K562 (cell line): ENCODE measurements around the gene HMCN2. TPM values are rescaled to one million over a fixed set of nuclear protein-coding genes. Genes with fewer than 3 reads are reported as not detected.
A peak's percentile ranks its signal among the peaks of the same experiment; 100 is the strongest.

Experiments
- ATAC-seq: fragments of 200-7000 bp; cut with Tn5 transposase; 3 replicates; pipeline ENCODE4 v1.9.1; 2020; ENCODE audit warnings: moderate library complexity
- BruUV-seq: library from RNA; stranded (reverse); fragments of 400-500 nt; replicated peaks from 2 replicates; lab custom pipeline; 2021; lab: Mats Ljungman, UMichigan
- CTCF ChIA-PET: fragments of 300-600 bp; formaldehyde crosslinking; extraction: SDS; loops from one replicate; lab custom pipeline; 2021; ENCODE audit warnings: low intra/inter-chr PET ratio; lab: Yijun Ruan, JAX
- POLR2A ChIA-PET: fragments of 300-600, 350-650 bp; sonication (Branson Sonifier 250); formaldehyde crosslinking; extraction: SDS; loops from one replicate; lab custom pipeline; 2021; ENCODE audit warnings: antibody characterized with exemption, inconsistent platforms; lab: Yijun Ruan, JAX
- DNase-seq, 4 experiments: peaks; one replicate each; pipeline versions ENCODE4 v3.0.0 to v3.0.0-alpha.2; 2011 to 2018; ENCODE audit warnings: low spot score in 3 of 4, mixed read lengths in 3 of 4; ENCODE audit errors: extremely low read depth in 1 of 4
- FAIRE-seq: peaks from 2 replicates; lab custom pipeline; 2011; peaks lifted over from hg19 to GRCh38; lab: Jason Lieb, UNC
- H2AFZ ChIP-seq: 2 replicates; pipeline ENCODE4 v1.6.0; 2011; ENCODE audit warnings: low read depth, low read length, control low read depth, inconsistent platforms
- H3K27ac ChIP-seq: fragments of 200-600 bp; 3 replicates; pipeline ENCODE4 v1.8.0; 2011; ENCODE audit warnings: low read depth, mild to moderate bottlenecking, control low read depth, inconsistent platforms, low read length, moderate library complexity, mixed read lengths; ENCODE audit errors: extremely low read depth
- H3K27me3 ChIP-seq, 2 experiments: fragments of 300-600 bp in 1 of 2; 2 replicates in 1 of 2; 3 replicates in 1 of 2; pipeline versions ENCODE4 v1.6.0 to v1.8.0; 2011; ENCODE audit warnings: inconsistent platforms in 2 of 2, low read length in 2 of 2, mild to moderate bottlenecking in 1 of 2, mixed read lengths in 1 of 2, moderate library complexity in 1 of 2; ENCODE audit not compliant: control insufficient read depth in 2 of 2, insufficient read depth in 2 of 2
- H3K36me3 ChIP-seq: fragments of 300-600 bp; 3 replicates; pipeline ENCODE4 v1.8.0; 2011; ENCODE audit warnings: mild to moderate bottlenecking, low read length, inconsistent platforms; ENCODE audit not compliant: control insufficient read depth, insufficient read depth
- H3K4me1 ChIP-seq, 2 experiments: fragments of 200-600 bp in 1 of 2; replicated peaks in 1 of 2; 2 replicates in 1 of 2; 3 replicates in 1 of 2; pipeline versions ENCODE4 v1.5.1 to v1.8.0; 2011; ENCODE audit warnings: inconsistent platforms in 2 of 2, low read length in 2 of 2, mild to moderate bottlenecking in 1 of 2, mixed read lengths in 1 of 2, moderate library complexity in 1 of 2; ENCODE audit not compliant: control insufficient read depth in 2 of 2, insufficient read depth in 2 of 2
- H3K4me2 ChIP-seq: 2 replicates; pipeline ENCODE4 v1.6.1; 2011; ENCODE audit warnings: low read length, control low read depth, inconsistent platforms, mixed read lengths; ENCODE audit not compliant: insufficient read depth
- H3K4me3 ChIP-seq: fragments of 200-600 bp; sonication (generic), shearing (Covaris generic); 2 replicates; pipeline ENCODE4 v1.5.1; 2016; ENCODE audit warnings: control low read depth, inconsistent platforms
- H3K79me2 ChIP-seq: fragments of 200-600 bp; 3 replicates; pipeline ENCODE4 v1.8.0; 2011; ENCODE audit warnings: low read length, inconsistent platforms; ENCODE audit not compliant: control insufficient read depth, insufficient read depth
- H3K9ac ChIP-seq, 2 experiments: 2 replicates each; pipeline versions ENCODE4 v1.6.0 to v1.6.1; 2011; ENCODE audit warnings: low read depth in 2 of 2, low read length in 2 of 2, control low read depth in 1 of 2, inconsistent platforms in 1 of 2, mild to moderate bottlenecking in 1 of 2, mixed read lengths in 1 of 2; ENCODE audit not compliant: insufficient read depth in 1 of 2
- H3K9me1 ChIP-seq: one replicate; pipeline ENCODE4 v1.6.0; 2011; ENCODE audit warnings: inconsistent platforms, mild to moderate bottlenecking, low read length, moderate library complexity; ENCODE audit not compliant: control insufficient read depth, insufficient read depth
- H3K9me3 ChIP-seq: replicated peaks from 2 replicates; pipeline ENCODE4 v1.5.1; 2011; ENCODE audit warnings: low read depth, low read length, inconsistent platforms; ENCODE audit not compliant: control insufficient read depth, insufficient read depth
- H4K20me1 ChIP-seq: replicated peaks from 2 replicates; pipeline ENCODE4 v1.6.1; 2011; ENCODE audit warnings: low read length, inconsistent platforms, mixed read lengths; ENCODE audit not compliant: control insufficient read depth, insufficient read depth
- PKNOX1 ChIP-seq: fragments of 450-650 bp; IDR thresholded peaks from 2 replicates; pipeline ENCODE4 v1.6.1; 2016
- ZNF133 ChIP-seq: fragments of 250-450 bp; sonication (Bioruptor Pico); IDR thresholded peaks from 2 replicates; pipeline ENCODE4 v1.4.0; 2020; ENCODE audit warnings: mild to moderate bottlenecking
- WGBS: fragments of 100-300 bp; shearing (Covaris generic); methylation state at CpG from one replicate; pipeline ENCODE4 v1.1.6; 2016; ENCODE audit warnings: low coverage, mixed read lengths; ENCODE audit not compliant: insufficient coverage; ENCODE audit errors: missing lambda C conversion rate; 5-methylcytosine and 5-hydroxymethylcytosine counted together
- in situ Hi-C: fragments of 300-500 bp; cut with MboI; formaldehyde crosslinking; loops from 4 replicates; pipeline ENCODE4 v1.15.0; 2018; ENCODE audit warnings: inconsistent platforms, mixed read lengths
- intact Hi-C: fragments of 100-400 bp; cut with micrococcal nuclease; formaldehyde crosslinking; loops from 2 replicates; pipeline ENCODE4 v1.14.2; 2022
- polyA plus RNA-seq, 8 experiments: library from polyadenylated mRNA; depleted of rRNA in 4 of 8; stranded (reverse) in 5 of 8; unstranded in 3 of 8; fragments of >200 nt; fragmentation: Nextera tagmentation in 2 of 8; fragmentation: Illumina TruSeq in 1 of 8; extraction: Ambion mirVana in 2 of 8; extraction: Trizol in 1 of 8; gene quantifications; 2 replicates each; pipeline versions ENCODE4 v1.2.1 to v1.2.3, GENCODE V29; 2011 to 2014; ENCODE audit warnings: inconsistent platforms in 1 of 8, missing spikeins in 1 of 8
- total RNA-seq, 7 experiments: library from RNA; depleted of rRNA in 6 of 7; stranded (reverse); fragments of >200 nt in 6 of 7; fragmentation: Illumina TruSeq in 2 of 7; extraction: Trizol in 2 of 7; gene quantifications; 2 replicates each; pipeline versions ENCODE4 v1.2.1 to v1.2.3, GENCODE V29; 2011 to 2021; ENCODE audit warnings: low replicate concordance in 1 of 7

The HMCN2 gene
- total and polyA plus RNA-seq, 9 of the 15 experiments (the other 6 are each of a cell fraction or from before 2014, with no cell fraction given) = 0.01 TPM; not detected in 8

DNA sequence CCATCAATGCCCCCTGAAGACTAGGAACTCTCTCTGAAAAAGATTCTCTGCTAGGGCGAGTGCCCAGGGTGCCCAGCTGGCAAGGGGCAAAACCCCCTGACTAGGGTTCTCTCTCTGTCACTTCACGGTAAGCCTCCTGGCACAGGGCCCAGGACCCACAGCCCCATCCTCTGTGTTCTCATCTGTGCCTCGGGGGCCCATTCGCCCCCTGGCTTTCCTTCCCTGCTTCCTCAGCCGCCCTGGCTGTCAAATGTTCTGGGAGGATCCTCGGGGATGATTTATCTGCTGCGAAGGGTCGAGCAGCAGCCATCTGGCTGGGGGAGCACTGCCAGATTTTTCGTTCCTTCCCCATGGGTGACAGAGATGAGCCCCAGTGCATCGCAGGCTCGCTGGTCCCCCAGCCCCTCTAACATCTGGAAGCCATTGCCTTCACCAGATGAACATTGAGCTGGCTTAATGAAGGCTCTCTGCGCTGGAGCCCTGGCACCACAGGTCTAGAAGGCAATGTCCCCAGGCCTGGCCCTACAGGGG is 24.2 kb downstream of the HMCN2 start:
- no peak overlapping the region for H3K27ac ChIP-seq
- H4K20me1 ChIP-seq = peaks cover 9% of the 10 kb centered on the region; the same call in 1 of the 2 replicates
- H3K4me2 ChIP-seq = no peak overlapping the region
- no peak overlapping the region for H2AFZ ChIP-seq
- H3K36me3 ChIP-seq = no peaks in the 10 kb centered on the region
- ChIA-PET CTCF (no interaction called here), POLR2A (interaction anchor here (0.7 kb wide), 1 partner anchor 252 kb away, joined by 3 read pairs; no protein-coding TSS in a partner anchor)
- H3K4me1 ChIP-seq = no peaks in the 10 kb centered on the region
- BruUV-seq = no TSS peak
- H3K79me2 ChIP-seq = no peaks in the 10 kb centered on the region
- no peak for DNase-seq
- intact Hi-C loops = no loop called here
- no peak for FAIRE-seq
- H3K27me3 ChIP-seq = peaks cover 39 to 68% of the 10 kb centered on the region in 2 experiments; a peak in 4 of 5 replicates
- TF ChIP-seq PKNOX1 (peak; percentile 25; the same call in 1 of the 2 replicates), ZNF133 (no peak)
- WGBS = 0% methylated on average over 12 of the region's 12 CpGs
- in situ Hi-C loops = no loop called here
- no peak overlapping the region for H3K4me3 ChIP-seq
- H3K9ac ChIP-seq = no peak overlapping the region; a peak in 1 of 4 replicates
- ATAC-seq = no peak
- H3K9me3 ChIP-seq = no peaks in the 10 kb centered on the region
- peaks cover 3% of the 10 kb centered on the region for H3K9me1 ChIP-seq
